T-helper 9 cell (primary cell): ENCODE measurements around the gene ZNF462.
"Not testable (repeated sequence)": the region's sequence is repeated elsewhere in the genome, so short reads cannot be mapped to it uniquely, and the experiment has no call there.

Experiments
- DNase-seq: peaks from one replicate; pipeline ENCODE4 v3.0.0-alpha.2; 2020
- total RNA-seq, 2 donors: gene quantifications; one replicate each; lab custom pipeline; 2026; lab: John Stamatoyannopoulos, UW

ZNF462 gene, protein sequence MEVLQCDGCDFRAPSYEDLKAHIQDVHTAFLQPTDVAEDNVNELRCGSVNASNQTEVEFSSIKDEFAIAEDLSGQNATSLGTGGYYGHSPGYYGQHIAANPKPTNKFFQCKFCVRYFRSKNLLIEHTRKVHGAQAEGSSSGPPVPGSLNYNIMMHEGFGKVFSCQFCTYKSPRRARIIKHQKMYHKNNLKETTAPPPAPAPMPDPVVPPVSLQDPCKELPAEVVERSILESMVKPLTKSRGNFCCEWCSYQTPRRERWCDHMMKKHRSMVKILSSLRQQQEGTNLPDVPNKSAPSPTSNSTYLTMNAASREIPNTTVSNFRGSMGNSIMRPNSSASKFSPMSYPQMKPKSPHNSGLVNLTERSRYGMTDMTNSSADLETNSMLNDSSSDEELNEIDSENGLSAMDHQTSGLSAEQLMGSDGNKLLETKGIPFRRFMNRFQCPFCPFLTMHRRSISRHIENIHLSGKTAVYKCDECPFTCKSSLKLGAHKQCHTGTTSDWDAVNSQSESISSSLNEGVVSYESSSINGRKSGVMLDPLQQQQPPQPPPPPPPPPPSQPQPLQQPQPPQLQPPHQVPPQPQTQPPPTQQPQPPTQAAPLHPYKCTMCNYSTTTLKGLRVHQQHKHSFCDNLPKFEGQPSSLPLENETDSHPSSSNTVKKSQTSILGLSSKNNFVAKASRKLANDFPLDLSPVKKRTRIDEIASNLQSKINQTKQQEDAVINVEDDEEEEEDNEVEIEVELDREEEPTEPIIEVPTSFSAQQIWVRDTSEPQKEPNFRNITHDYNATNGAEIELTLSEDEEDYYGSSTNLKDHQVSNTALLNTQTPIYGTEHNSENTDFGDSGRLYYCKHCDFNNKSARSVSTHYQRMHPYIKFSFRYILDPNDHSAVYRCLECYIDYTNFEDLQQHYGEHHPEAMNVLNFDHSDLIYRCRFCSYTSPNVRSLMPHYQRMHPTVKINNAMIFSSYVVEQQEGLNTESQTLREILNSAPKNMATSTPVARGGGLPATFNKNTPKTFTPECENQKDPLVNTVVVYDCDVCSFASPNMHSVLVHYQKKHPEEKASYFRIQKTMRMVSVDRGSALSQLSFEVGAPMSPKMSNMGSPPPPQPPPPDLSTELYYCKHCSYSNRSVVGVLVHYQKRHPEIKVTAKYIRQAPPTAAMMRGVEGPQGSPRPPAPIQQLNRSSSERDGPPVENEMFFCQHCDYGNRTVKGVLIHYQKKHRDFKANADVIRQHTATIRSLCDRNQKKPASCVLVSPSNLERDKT (N-terminal part only)
- 3.8 to 9.4 reads per million in 2 donors for total RNA-seq

DNA sequence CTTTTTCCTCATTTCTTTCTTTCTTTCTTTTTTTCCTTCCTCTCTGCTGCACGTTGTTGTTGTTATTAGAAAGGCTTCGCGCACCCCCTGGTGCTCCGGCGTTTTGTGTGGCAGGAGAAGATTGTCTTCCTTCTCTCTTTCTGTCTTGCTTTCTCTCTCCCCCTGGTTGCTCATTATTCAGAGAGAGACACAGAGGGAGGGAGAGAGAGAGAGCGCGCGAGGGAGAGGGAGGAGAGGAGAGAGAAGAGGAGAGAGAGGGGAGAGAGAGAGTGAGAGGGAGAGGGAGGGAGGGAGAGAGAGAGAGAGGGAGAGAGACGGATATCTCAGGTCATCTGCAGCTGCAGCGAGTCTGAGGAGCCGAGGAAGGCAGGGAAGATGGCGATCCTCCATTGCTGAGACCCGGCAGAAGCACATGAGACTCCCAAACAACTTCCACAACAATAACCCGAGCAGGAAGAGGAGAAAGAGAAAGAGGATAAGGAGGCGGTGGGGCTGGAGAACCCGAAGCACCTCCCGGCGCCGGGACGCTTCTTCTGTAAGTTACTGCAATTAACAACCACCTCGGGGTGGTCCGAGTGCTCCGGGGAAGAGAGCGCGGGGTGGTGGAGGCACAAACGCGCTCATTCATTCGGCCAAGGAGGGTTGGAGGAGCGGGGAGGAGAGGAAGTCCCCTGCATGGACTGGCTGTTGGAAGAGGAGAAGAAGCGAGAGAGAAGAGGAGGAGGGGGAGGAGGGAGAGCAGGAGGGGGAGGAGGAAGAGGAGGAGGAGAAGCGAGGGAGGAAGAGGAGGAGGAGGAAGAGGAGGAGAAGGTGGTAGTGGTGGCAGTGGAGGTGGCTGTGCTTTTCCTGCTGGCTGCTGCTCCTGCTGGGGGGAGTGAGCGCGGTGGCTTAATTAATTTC is at the start of gene ZNF462:
TSS of gene ZNF462 (plus strand) at position 346 of the 900 bp plus-strand sequence. CDS start 60,218 bp downstream, outside the sequence.
- no peak for DNase-seq

DNA sequence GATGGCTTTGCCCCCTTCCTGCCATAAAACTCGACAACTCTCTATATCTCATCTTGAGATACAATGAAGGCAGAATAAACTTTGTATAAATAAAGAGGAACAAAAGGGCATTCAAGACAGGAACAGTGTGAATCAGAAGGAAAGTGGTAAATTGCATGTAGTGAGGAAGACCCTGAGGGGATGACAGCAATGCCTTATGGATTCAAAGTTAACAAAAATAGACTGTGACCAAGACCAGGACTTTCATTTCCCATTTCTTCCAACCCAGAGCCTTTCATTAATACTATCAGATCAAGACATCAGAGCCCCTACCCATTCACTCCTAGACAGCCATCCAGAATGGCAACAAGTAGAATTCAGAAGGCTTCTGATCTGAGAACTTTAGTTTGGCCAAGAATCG is 46.4 kb upstream of the ZNF462 start:
- no peak for DNase-seq

DNA sequence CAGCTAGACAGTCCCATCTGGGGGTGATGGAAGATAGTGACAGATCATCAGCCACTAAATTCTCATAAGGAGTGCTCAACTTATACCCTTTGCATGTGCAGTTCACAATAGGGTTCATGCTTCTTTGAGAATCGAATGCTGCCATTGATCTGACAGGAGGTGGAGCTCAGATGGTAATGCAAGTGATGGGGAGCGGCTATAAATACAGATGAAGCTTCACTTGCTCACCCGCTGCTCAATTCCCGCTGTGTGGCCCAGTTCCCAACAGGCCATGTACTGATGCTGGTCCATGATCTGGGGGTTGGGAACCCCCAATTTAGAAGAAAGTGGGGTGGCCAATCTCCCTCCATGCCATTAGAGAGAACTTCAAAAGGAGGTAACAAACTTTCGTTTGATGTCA is 44.9 kb upstream of the ZNF462 start:
- DNase-seq: no peak

DNA sequence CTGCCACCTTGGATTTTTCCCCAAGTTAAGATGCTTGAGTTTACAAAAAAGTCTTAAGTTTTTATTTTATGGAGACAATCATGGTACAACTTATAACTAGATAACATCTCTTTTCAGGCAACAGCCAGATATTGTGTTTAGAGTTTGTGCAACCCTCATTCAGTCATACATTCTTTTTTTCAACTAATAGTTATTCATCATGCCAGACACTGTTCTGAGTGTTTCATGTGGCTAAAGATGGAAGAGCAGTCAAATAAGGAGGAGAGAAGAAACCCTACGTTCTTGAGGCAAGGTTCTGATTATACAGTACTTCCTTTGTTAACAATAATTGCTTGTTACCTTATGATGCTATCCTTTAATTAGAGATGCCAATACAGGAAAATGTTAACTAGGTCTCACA is 42.1 kb upstream of the ZNF462 start:
- DNase-seq: no peak

DNA sequence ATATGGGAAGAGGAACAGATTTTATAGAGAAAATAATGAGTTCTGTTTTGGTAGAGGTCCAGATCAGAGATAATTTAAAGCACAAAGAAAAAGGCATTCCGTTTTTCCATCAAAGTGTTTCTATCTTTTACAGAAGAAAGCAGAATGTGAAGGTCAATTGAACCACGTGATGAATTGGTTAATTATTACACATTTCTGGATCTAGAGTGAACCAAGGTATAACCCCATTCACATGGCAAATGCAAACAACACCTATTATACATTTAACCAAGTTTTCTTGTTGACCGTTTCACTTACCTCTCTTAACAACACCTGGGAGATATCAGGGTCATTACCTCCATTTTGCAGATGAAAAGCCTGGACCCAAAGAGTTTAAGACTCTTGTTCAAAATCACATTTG is 34.9 kb upstream of the ZNF462 start:
- no peak for DNase-seq

DNA sequence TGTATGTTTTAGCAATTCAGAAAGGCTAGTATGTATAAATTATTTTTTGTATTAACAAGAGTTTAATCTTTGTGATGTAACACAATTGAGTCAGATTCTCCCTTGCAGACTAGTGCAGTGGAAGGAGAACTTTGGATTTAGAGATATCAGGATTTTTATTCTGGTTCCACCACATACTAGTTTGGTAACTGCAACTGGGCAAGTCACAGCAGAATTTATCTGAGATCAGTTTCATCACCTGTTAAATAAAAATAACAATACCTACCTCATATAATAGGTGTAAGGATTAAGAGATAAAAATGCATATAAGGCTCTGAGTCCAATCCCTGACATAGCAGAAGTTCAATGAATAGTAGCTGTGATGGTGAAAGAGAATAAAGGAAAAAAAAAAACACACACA is 34.0 kb upstream of the ZNF462 start:
- DNase-seq: no peak

DNA sequence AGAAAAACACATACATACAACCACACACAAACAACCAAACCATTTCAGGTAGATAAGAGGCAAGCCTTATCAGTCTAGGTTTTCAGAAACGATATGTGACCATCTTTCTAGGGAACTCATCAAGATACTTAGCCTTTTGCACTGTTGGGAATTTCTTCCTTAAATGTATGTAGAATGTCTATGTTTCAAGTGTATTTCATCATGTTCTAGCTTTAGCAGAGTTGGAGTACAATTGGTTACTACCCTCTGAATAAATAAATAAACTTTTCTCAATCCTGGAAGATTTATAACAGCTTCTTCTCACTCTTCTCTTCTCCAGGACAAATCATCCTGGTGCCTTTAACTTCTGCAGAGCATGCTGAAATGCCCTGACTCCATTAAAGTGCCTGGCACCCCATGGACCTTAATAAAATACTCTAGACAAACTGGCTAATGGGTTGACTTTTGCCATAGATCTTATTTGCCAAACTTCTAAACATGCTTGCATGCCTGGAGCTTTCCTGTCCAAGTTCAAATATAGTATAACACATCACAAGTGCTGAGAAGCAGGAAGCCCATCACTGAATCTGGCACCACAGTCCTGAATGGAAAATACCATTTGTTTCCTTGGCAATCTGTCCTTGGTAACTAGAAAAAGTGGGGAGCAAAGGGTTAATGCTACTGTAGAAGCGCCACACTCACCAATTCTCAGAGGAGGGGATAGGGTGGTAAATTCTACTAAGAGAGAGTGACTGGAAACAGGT is 33.1 kb upstream of the ZNF462 start:
- no peak for DNase-seq

DNA sequence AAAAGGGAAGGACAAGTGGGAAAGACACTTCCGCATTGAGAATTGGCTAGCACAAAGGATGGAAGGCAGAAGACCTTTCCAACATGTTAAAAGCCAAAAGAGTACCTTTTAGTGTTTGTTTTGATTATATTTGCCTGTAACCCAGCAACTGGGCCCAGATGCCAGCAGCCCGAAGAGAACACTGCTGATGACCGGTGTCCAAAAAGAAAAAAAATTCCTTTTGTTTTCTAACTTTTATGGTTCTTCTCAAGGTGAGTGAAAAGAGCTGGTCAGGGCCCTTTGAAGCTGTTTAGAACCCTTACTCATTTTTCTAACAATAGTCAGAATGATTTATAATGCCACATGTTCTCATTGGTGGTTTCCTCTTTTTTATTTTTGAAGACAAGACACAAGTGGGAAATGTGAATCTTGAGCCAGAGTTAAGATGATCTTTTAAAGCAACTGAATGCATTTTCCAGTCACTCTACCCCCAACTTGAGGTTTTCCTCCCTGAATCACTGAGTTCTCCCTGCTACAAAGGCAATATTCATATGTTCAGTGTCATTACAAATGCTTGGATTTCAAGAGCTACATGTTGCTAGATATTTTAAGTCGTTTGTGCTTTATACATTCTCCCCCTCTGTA is 32.3 kb upstream of the ZNF462 start:
- DNase-seq: no peak

DNA sequence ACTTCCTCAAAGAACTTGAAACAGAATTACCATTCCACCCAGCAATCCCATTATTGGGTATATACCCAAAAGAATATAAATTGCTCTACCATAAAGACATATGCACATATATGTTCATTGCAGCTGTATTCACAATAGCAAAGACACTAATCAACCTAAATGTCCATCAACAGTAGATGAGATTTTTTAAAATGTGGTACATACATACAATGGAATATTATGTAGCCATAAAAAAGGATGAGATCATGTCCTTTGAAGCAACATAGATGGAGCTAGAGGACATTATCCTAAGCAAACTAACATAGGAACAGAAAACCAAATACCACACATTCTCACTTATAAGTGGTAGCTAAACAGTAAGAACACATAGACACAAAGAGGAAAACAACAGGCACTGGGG is 28.1 kb upstream of the ZNF462 start:
- DNase-seq: no peak

DNA sequence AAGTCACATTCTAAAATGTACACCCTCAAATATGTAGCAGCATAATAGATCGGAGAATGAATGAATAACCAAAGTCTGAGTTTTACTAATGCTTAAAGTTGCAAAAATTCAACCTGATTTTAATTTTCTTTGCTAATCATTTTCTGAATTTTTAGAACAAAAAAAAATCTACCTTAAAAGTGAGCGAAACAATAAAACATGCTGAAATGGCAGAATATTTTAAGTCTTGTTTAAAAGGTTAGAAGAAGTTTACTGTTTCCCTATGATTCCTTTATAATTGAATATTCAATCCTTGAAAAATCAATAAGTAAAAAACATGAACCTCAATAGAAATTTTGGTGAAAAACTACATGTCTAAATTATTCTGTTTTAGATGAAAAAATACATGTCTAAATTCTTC is 27.1 kb upstream of the ZNF462 start:
- no peak for DNase-seq

DNA sequence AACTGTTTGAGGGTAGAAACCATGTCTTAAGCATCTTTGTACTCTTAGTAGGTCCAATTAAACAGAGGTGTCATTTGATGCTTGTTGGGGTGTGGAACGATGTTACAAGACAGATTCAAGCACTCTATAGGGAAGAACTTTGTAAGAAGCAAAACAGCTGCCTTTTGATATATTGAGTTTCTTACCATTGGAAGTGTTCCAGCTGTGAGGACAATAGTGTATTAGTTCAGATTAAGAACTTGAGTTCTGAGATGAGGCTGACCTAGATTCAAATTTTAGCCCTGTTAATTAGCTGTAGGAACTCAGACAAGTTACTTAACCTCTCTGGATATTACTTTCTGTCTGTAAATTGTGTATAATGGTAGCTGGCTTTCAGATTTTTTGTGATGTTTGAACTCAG is 19.6 kb upstream of the ZNF462 start:
- no peak for DNase-seq

DNA sequence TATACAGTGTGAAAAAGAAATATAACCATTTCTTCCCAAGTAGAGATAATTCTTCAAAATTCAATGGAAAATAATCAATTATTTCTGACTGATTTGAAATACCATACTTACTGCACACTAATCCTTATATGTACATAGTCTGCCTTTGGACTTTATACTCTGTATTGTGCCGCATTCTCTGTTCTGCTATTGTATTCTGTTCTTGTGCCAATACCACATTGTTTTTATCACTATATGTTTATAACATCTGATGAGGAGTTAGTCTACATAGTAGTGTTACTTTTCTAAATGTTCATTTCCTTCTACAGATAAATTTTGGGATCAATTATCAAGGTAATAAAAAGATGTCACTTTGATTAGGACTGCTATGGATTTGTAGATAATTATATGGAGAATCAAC is 16.7 kb upstream of the ZNF462 start:
- DNase-seq: no peak

DNA sequence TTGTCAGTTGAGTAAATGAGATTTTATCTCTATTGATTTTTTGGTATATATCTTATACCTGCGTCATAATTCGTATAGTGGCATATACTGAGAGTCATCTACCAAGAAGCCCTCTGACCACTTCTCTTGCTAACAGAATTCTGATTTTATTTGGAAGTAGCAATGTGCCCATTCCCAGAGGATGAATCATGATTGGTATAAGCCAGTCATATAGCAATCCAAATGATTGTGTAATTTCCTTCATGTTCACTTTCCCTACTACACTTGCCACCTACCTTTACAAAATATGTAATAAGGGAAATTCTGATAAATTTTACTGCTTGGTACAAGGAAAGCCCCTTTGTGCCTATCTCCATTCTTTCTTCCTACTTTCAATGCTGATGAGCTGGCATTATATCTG is 16.1 kb upstream of the ZNF462 start:
- DNase-seq: no peak

DNA sequence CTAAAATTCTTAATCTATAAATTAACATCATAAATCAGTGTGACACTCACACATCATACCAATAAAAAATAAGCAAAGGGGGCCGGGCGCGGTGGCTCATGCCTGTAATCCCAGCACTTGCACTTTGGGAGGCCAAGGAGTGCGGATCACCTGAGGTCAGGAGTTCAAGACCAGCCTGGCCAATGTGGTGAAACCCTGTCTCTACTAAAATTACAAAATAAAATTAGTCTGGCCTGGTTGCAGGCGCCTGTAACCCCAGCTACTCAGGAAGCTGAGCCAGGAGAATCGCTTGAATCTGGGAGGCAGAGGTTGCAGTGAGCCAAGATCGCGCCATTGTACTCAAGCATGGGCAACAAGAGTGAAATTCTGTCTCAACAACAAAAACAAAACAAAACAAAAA is 11.3 kb upstream of the ZNF462 start:
- DNase-seq: not testable (repeated sequence)

DNA sequence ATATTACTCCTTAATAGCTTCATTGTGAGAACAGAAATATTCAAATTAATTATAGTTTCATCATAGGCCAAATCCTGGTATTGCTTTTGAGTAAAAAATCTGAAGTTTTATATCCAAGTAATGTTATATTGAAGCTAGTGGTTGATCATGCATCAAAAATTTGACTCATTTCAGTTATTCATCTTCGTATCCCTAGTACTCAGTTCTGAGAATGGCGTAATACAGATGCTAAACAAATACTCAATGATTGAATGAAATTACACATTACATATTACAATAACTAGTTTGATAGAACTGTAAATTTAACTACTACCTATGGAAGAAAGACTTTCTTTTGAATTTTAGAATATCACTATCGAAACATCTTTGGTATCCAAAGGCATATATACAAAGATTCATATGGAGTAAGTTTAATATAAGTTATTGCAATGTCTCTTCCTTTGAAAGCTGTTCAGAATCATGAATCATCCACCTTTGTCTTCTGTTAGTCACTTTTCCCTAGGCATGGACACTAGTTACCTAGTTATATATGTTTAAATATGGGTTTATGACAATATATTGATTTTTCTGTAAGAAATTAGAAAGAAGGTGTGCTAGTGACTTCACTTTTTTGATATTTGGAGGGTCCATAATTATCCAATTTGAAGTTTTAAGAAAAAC is 5.0 kb upstream of the ZNF462 start:
- DNase-seq: no peak

DNA sequence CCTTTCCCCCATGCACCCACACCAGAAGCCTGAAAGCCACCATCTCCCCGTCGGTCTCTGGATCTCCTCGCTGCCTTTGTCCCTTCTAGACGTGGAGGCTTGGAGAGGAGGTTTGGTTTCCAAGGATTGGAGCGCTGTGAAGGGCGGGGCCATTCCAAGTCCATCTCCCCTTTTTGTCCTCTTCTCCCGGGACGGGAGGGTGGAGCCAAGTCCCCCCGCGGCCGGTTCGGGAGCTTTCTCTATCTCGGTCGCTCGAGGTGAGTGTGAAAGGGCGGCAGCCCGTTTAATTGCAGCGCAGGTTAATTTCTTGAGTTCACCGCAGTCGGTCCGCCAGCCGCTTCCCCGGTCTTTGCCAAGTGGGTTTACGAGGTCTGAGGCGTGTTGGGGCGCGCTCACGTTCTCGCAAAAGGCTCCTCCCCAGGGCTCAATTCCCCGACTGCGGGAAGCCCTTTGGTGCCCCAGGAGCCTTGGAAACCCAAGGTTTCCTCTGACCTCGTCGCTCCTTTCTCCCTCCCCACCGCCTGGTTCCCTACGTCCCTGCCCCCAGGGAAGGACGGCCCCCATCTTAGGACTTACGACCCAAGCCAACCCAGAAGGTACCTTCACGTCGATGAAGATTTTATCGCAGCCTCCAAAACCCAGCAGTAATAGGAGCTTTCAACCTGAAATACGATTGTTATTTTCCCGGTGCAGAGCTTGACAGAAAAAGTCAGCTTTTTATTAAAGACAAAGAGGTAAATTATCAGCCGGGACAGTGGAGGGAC is 2.8 kb upstream of the ZNF462 start:
- DNase-seq: no peak

DNA sequence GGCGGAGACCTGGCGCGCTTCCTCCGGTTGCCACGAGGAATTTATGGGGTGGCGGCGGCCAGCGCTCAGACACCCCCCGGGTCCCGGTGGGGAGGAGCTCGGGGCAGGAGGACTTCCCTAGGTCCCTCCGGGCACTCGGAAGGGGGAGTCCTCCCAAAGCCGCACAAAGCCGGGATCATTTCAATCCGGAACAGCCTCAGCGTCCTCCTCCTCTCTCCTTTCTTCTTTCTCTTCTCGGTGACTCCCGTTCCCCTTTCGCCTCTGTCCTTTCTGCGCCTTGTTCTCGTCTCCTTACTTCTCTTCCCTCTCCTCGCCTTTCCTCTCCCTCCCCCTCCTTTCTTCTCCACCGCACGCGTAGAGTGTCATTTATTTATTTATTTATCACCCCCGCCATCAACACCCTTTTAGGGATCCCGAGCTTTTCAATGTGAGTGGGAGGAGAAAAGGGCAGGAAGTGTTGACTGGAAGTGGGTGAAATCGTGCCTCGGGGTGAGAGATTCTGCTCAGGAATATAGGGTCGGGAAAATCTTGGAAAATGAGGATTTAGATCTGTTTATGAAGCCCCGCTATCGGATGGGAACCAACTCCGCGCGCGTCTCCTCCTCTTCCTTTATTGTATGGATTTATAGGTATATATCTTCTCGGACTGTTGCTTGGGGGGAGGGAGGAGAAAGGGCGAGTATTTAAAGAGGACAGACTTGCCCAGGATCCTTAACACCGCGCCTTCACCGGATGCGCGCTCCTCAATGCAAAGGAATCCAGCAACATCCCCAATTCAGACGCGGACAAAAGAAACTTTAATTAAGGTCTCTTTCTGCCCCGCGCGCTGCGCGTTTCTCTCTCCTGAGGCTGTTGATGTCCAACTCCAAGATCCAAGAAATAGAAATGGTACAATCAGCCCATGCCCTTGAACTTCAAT is 2.0 kb upstream of the ZNF462 start:
- DNase-seq: no peak

DNA sequence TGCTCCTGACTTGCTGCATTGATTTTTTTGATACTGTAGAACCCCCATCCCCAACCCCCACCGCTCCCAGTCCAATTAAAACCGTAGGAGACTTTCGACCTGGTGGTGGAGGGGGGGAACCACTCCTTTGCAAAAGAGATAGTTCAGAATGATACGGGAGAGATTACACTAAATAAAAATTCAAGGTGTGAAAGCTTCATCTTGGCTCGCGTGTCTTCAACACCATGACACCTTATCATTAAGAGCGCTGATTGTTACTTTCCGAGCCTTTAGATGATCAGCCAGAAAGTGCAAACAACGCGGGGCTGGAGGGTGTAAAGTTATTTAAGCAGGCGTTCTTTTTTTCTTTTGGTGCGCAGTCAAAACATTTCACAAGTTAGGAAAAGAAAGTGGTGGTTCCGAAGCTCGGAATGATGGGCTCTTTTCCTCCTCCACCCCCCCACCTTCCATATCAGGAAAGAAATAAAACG is 1.3 kb upstream of the ZNF462 start:
- DNase-seq: no peak
